Central memory CD4-positive, alpha-beta T cell (primary cell): ENCODE results near the gene IRGC.

ENCODE experiments used
- DNase-seq: peaks from one replicate; pipeline ENCODE4 v3.0.0; 2022

The IRGC gene

GRCh38 chr19:43691755-43692154, 24.1 kb upstream of the IRGC start:
- no peak for DNase-seq

- DNase-seq = no peak
Observed at GRCh38 chr19:43692385-43692784, 23.5 kb upstream of the IRGC start.

GRCh38 chr19:43692877-43693276, 23.0 kb upstream of the IRGC start:
- DNase-seq = no peak

GRCh38 chr19:43694553-43694952, 21.3 kb upstream of the IRGC start:
- DNase-seq = no peak

GRCh38 chr19:43695985-43696704, 19.7 kb upstream of the IRGC start:
- no peak for DNase-seq

GRCh38 chr19:43697295-43697694, 18.6 kb upstream of the IRGC start:
- no peak for DNase-seq

GRCh38 chr19:43699506-43700394, 16.1 kb upstream of the IRGC start:
- DNase-seq = no peak

- no peak for DNase-seq
Observed at GRCh38 chr19:43700395-43701000, 15.4 kb upstream of the IRGC start.

GRCh38 chr19:43704002-43704705, 11.7 kb upstream of the IRGC start:
- DNase-seq = no peak

- DNase-seq = no peak
Observed at GRCh38 chr19:43705729-43706128, 10.1 kb upstream of the IRGC start.

GRCh38 chr19:43707158-43707712, 8.6 kb upstream of the IRGC start:
- DNase-seq = no peak

- DNase-seq = no peak
Observed at GRCh38 chr19:43708716-43709115, 7.2 kb upstream of the IRGC start.

GRCh38 chr19:43711751-43712355, 4.0 kb upstream of the IRGC start:
- DNase-seq = no peak

GRCh38 chr19:43713208-43713607, 2.7 kb upstream of the IRGC start:
- no peak for DNase-seq

- DNase-seq = no peak
Observed at GRCh38 chr19:43718627-43719377, 2.9 kb downstream of the IRGC start.

GRCh38 chr19:43719378-43719868, 3.5 kb downstream of the IRGC start:
- no peak for DNase-seq

GRCh38 chr19:43719918-43720317, 4.0 kb downstream of the IRGC start:
- DNase-seq = no peak

GRCh38 chr19:43720936-43721335, 5.1 kb downstream of the IRGC start:
- no peak for DNase-seq

GRCh38 chr19:43721469-43722048, 5.7 kb downstream of the IRGC start:
- no peak for DNase-seq

GRCh38 chr19:43723588-43723987, 7.7 kb downstream of the IRGC start:
- DNase-seq = no peak

GRCh38 chr19:43724896-43725295, 9.0 kb downstream of the IRGC start:
- no peak for DNase-seq
